NT2/D1 (cell line): Measurements from ENCODE around the gene CALML3.

Experiments
- SUZ12 ChIP-seq: IDR thresholded peaks from 2 replicates; pipeline ENCODE4 v1.6.1; 2011; ENCODE audit not compliant: insufficient read length, insufficient read depth; ENCODE audit errors: extremely low read depth
- YY1 ChIP-seq: IDR thresholded peaks from 2 replicates; pipeline ENCODE4 v1.6.1; 2011; ENCODE audit not compliant: insufficient read length, insufficient read depth
- ZNF274 ChIP-seq: IDR thresholded peaks from 2 replicates; pipeline ENCODE4 v1.6.1; 2011; ENCODE audit warnings: mild to moderate bottlenecking, low read depth, low read length

- no peak for TF ChIP-seq ZNF274
- TF ChIP-seq YY1: no peak
- TF ChIP-seq SUZ12: no peak
Measured at GRCh38 chr10:5545778-5546710, 21.3 kb downstream of the CALML3 start.
